Stomach (tissue), 9 donors: Measurements from ENCODE around the gene PIBF1. TPM values are rescaled to one million over a fixed set of nuclear protein-coding genes. Genes with fewer than 3 reads are reported as not detected.
"Not testable (repeated sequence)": the region's sequence is repeated elsewhere in the genome, so short reads cannot be mapped to it uniquely, and the experiment has no call there.

Experiments used
- DNase-seq, 2 donors: peaks; one replicate each; pipeline versions ENCODE4 v3.0.0 to v3.0.0-alpha.2; 2013 to 2019
- H3K27ac ChIP-seq, 5 donors: fragments of 200-600 bp in 4 of 5; sonication (generic) in 4 of 5; one replicate each; pipeline ENCODE4 v1.5.1; 2013 to 2019; ENCODE audit warnings: mild to moderate bottlenecking in 1 of 5, moderate library complexity in 1 of 5
- H3K27me3 ChIP-seq, 3 donors: fragments of 200-600 bp; sonication (generic); one replicate each; pipeline ENCODE4 v1.5.1; 2017 to 2019; ENCODE audit warnings: mixed run types in 1 of 3
- H3K36me3 ChIP-seq, 4 donors: fragments of 200-600 bp; sonication (generic); 1 replicate in 3 of 4; 2 replicates in 1 of 4; pipeline ENCODE4 v1.5.1; 2016 to 2019
- H3K4me1 ChIP-seq, 4 donors: fragments of 200-600 bp; sonication (generic); one replicate each; pipeline ENCODE4 v1.5.1; 2016 to 2019
- H3K4me3 ChIP-seq, 4 donors: fragments of 200-600 bp; sonication (generic) in 3 of 4; one replicate each; pipeline ENCODE4 v1.5.1; 2016 to 2019; ENCODE audit warnings: mild to moderate bottlenecking in 1 of 4
- H3K9me3 ChIP-seq, 4 donors: fragments of 200-600 bp; sonication (generic); one replicate each; pipeline ENCODE4 v1.5.1; 2016 to 2019
- EP300 ChIP-seq: sonication (generic); formaldehyde crosslinking; IDR thresholded peaks from one replicate; pipeline ENCODE4 v1.6.1; 2017; ENCODE audit warnings: antibody characterized with exemption
- POLR2A ChIP-seq, 4 donors: fragments of 450-650 bp; IDR thresholded peaks; one replicate each; pipeline ENCODE4 v1.6.1; 2016; ENCODE audit warnings: antibody characterized with exemption in 4 of 4, control low read depth in 2 of 4, mild to moderate bottlenecking in 1 of 4, moderate library complexity in 1 of 4
- POLR2AphosphoS5 ChIP-seq, 3 donors: sonication (generic); formaldehyde crosslinking; IDR thresholded peaks; one replicate each; pipeline ENCODE4 v1.6.1; 2016; ENCODE audit warnings: antibody characterized with exemption in 3 of 3
- WGBS, 5 donors: extraction: QIAGEN DNeasy Blood & Tissue Kit in 3 of 5; methylation state at CpG; one replicate each; pipeline versions ENCODE4 v1.1.5 to v1.1.7; 2013 to 2018; 5-methylcytosine and 5-hydroxymethylcytosine counted together
- intact Hi-C: fragments of 100-400 bp; cut with DNase I; formaldehyde crosslinking; loops from one replicate; pipeline ENCODE4 v1.15.1; 2023; ENCODE audit warnings: low total_unique reads
- polyA plus RNA-seq, 3 donors: library from polyadenylated mRNA; stranded (reverse); fragments of 200-250 nt; gene quantifications; one replicate each; pipeline ENCODE4 v1.2.3, GENCODE V29; 2013
- total RNA-seq, 5 donors: library from RNA; depleted of rRNA; stranded (reverse); fragments of >200 nt; gene quantifications; one replicate each; pipeline versions ENCODE4 v1.1.0 to v1.2.3, GENCODE V29; 2014 to 2016
- TF ChIP-seq, protein P1 (sequence below), 7 experiments: fragments of 450-650 bp in 4 of 7; fragments of 200-600 bp in 3 of 7; sonication (generic) in 3 of 7; IDR thresholded peaks; one replicate each; pipeline ENCODE4 v1.5.1; 2016 to 2019; ENCODE audit warnings: antibody characterized with exemption in 7 of 7, control low read depth in 2 of 7, mild to moderate bottlenecking in 1 of 7
- donor health status: healthy with polysubstance abuse.
- donor health status: Bipolar disorder and iron deficiency.
- donor health status: healthy.

PIBF1 gene
- total and polyA plus RNA-seq, 8 donors: 6.1 to 67.6 (median 17.8) TPM

DNA sequence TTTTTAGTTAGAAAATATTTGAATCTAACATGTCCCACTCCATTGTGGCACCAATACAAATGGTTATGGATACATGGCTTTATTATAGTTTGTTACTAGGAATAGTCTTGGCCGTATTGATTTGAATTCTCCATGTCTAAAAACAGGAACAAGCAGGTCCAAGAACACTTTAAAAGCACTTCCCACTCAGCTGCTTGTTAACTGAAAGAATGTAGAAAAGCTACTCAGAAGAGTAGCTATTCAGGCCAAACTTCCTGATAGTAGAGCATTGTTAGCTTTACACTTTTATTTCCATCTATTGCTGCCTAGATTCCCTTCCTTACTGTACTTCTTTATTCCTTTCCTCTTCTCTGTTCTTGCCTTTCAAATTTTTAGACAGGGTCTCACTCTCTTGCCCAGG is 6.9 kb downstream of the PIBF1 start:
- 73 to 84% (median 78%) methylated on average over 1 of the region's 1 CpG for WGBS, 5 donors
- Histone ChIP-seq H3K27me3 (no peaks in the 10 kb centered on the region), H3K4me1 (peaks cover 0 to 37% (median 13%) of the 10 kb centered on the region in 4 donors), H3K9me3 (no peaks in the 10 kb centered on the region), H3K27ac (no peak overlapping the region), H3K36me3 (peaks cover 14 to 65% (median 47%) of the 10 kb centered on the region in 4 donors), H3K4me3 (no peak overlapping the region)
- intact Hi-C loops: no loop called here
- TF ChIP-seq POLR2A (IDR thresholded peaks at IDR 0.05): no peak
- no peak for TF ChIP-seq EP300
- TF ChIP-seq POLR2AphosphoS5 (IDR thresholded peaks at IDR 0.05): no peak
- TF ChIP-seq, protein P1, sequence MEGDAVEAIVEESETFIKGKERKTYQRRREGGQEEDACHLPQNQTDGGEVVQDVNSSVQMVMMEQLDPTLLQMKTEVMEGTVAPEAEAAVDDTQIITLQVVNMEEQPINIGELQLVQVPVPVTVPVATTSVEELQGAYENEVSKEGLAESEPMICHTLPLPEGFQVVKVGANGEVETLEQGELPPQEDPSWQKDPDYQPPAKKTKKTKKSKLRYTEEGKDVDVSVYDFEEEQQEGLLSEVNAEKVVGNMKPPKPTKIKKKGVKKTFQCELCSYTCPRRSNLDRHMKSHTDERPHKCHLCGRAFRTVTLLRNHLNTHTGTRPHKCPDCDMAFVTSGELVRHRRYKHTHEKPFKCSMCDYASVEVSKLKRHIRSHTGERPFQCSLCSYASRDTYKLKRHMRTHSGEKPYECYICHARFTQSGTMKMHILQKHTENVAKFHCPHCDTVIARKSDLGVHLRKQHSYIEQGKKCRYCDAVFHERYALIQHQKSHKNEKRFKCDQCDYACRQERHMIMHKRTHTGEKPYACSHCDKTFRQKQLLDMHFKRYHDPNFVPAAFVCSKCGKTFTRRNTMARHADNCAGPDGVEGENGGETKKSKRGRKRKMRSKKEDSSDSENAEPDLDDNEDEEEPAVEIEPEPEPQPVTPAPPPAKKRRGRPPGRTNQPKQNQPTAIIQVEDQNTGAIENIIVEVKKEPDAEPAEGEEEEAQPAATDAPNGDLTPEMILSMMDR (IDR thresholded peaks at IDR 0.05): no peak
- DNase-seq: no peak

DNA sequence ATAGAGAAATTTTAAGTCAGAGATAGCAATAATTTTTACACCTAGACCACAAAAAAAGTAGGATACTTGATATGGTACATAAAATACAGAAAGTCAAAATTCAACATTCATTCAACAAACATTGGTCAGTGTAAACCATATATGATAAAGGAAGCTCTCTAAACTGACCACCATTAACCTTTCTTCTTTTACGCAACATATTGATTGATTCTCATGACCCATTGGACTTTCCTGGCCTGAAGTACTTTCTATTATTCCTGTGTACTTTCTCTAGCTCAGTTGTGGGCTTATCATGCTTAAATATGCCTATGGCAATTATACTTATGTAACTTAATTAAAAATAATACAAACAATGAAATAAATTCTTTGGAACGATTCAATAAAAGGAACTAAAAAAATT is 10.7 kb downstream of the PIBF1 start:
- Histone ChIP-seq H3K27ac (no peak overlapping the region), H3K36me3 (peaks cover 14 to 73% (median 63%) of the 10 kb centered on the region in 4 donors), H3K27me3 (no peaks in the 10 kb centered on the region), H3K9me3 (no peaks in the 10 kb centered on the region), H3K4me3 (no peak overlapping the region), H3K4me1 (peaks cover 0 to 8% (median 2%) of the 10 kb centered on the region in 4 donors)
- intact Hi-C loops: no loop called here
- TF ChIP-seq POLR2A (IDR thresholded peaks at IDR 0.05) (no peak), POLR2AphosphoS5 (IDR thresholded peaks at IDR 0.05) (no peak), EP300 (no peak)
- TF ChIP-seq, protein P1 (IDR thresholded peaks at IDR 0.05): no peak
- DNase-seq: no peak
- 88 to 93% (median 92%) methylated on average over 2 of the region's 2 CpGs for WGBS, 5 donors

DNA sequence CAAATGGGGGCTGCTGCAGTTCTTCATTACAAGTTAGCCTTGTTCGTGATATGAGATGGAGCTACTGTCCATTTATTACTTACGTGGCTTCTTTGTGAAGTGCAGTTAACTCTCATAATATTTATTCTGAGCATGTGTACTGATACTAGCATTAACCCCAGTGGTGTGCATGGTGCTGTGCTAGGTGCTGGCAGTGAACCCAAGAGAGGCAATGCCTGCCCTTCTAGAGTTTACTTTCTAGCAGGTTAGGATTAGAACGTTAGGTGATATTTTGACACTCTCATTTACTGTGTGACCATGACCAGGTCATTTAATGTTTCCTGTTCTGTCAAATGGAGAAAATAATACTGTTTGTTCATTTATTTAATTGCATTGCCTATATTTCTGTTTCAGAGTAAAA is 16.9 kb downstream of the PIBF1 start:
- H3K4me1 ChIP-seq: no peaks in the 10 kb centered on the region
- no peak for DNase-seq
- H3K4me3 ChIP-seq: no peak overlapping the region
- H3K27ac ChIP-seq: no peak overlapping the region
- 45 to 54% (median 46%) methylated on average over 3 of the region's 3 CpGs for WGBS, 5 donors
- no peaks in the 10 kb centered on the region for H3K9me3 ChIP-seq
- intact Hi-C loops: no loop called here
- peaks cover 0 to 65% (median 58%) of the 10 kb centered on the region in 4 donors for H3K36me3 ChIP-seq
- no peak for TF ChIP-seq EP300
- no peaks in the 10 kb centered on the region for H3K27me3 ChIP-seq

DNA sequence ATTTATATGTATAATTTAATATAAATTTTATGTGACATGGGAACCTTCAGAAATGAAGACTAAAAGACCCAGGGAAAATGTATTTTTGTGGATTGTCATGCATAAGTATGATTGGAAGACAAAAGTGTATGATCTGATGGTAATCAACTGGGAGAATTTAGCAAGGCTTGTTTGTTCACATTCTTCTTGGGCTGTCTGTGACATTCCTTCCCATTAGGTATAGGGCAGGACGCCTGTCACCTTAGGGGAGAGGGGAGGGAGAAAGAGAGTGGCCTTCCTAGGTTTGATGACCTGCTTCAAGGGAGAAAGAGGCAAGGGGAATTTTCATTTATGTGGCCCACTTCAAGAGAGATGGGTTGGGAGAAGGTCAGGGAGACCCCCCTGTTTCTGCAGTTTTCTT is 22.4 kb downstream of the PIBF1 start:
- Histone ChIP-seq H3K27ac (no peak overlapping the region), H3K9me3 (no peaks in the 10 kb centered on the region), H3K4me3 (no peak overlapping the region), H3K36me3 (peaks cover 0 to 42% (median 37%) of the 10 kb centered on the region in 4 donors), H3K4me1 (no peaks in the 10 kb centered on the region), H3K27me3 (no peaks in the 10 kb centered on the region)
- intact Hi-C loops: no loop called here
- WGBS, 5 donors: 82 to 97% (median 88%) methylated on average over 1 of the region's 1 CpG
- no peak for DNase-seq
- no peak for TF ChIP-seq POLR2A (IDR thresholded peaks at IDR 0.05)
- TF ChIP-seq, protein P1 (IDR thresholded peaks at IDR 0.05): no peak

DNA sequence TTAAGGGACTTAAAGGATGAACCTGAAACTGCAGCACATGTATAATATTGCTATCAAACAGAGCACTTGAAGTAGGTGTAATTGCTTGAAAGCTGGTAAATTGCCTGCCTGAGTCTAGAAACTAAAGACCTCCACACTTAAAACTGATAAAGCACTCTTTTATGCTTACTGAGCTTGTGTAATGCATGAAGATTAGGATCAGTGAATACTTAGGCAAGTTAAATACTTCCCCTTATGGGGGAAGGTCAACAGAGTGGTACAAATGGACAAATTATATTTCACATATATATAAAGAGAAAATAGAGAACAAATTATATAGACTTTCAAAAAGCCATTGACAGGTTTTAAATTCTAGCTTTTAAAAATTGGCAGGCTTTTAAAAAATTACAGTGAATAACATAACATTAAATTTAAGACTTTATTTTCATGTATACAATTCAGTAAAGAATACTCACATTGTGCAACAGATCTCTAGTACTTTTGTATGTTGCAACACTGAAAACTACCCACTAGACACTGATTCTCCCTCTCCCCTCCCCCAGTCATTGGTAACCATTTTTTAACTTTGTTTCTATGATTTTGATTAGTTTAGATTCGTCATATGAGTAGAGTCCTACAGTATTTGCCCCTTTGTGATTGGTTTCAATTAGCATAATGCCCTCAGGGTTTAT is 23.9 kb downstream of the PIBF1 start:
- no peaks in the 10 kb centered on the region for H3K4me1 ChIP-seq
- TF ChIP-seq, protein P1 (IDR thresholded peaks at IDR 0.05): no peak
- TF ChIP-seq EP300: no peak
- no peak for TF ChIP-seq POLR2A (IDR thresholded peaks at IDR 0.05)
- TF ChIP-seq POLR2AphosphoS5 (IDR thresholded peaks at IDR 0.05): no peak

DNA sequence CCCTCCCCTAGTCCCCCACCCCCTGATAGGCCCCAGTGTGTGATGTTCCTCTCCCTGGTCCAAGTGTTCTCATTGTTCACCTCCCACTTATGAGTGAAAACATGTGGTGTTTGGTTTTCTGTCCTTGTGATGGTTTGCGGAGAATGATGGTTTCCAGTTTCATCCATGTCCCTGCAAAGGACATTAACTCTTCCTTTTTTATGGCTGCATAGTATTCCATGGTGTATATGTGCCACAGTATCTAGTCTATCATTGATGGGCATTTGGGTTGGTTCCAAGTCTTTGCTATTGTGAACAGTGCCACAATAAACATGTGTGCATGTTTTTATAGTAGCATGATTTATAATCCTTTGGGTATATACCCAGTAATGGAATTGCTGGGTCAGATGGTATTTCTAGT is 24.6 kb downstream of the PIBF1 start:
- DNase-seq, H3K27me3 ChIP-seq, H3K4me1 ChIP-seq, H3K4me3 ChIP-seq, H3K27ac ChIP-seq, H3K9me3 ChIP-seq, intact Hi-C loops: not testable (repeated sequence)
- H3K36me3 ChIP-seq: peaks cover 0 to 36% (median 26%) of the 10 kb centered on the region in 4 donors
- 92 to 96% (median 95%) methylated on average over 1 of the region's 1 CpG for WGBS, 5 donors

More for the DNA sequence above, 23.9 kb downstream of the PIBF1 start:
- no peak for DNase-seq
- Histone ChIP-seq H3K27me3 (no peaks in the 10 kb centered on the region), H3K27ac (no peak overlapping the region), H3K36me3 (peaks cover 0 to 37% (median 26%) of the 10 kb centered on the region in 4 donors), H3K4me3 (no peak overlapping the region), H3K9me3 (no peaks in the 10 kb centered on the region)
- intact Hi-C loops: no loop called here
- WGBS, 5 donors: 92 to 100% (median 98%) methylated on average over 1 of the region's 1 CpG
